Umbilical cord (tissue), 2 donors: Measurements from ENCODE around the gene MEX3A. TPM values are rescaled to one million over a fixed set of nuclear protein-coding genes. Genes with fewer than 3 reads are reported as not detected.
"Not testable (repeated sequence)": the region's sequence is repeated elsewhere in the genome, so short reads cannot be mapped to it uniquely, and the experiment has no call there.

Experiments
- DNase-seq: peaks from one replicate; pipeline ENCODE4 v3.0.0-alpha.2; 2015; ENCODE audit warnings: low spot score
- total RNA-seq: library from RNA; depleted of rRNA; stranded (reverse); fragments of >200 nt; gene quantifications from one replicate; pipeline ENCODE4 v1.2.3, GENCODE V29; 2014; ENCODE audit warnings: low replicate concordance; ENCODE audit not compliant: insufficient read depth

Gene MEX3A
- total RNA-seq, 1 donor from 2014 or later: 4.6 TPM

GRCh38 chr1:156118177-156118868 is 36.1 kb upstream of the MEX3A start:
- DNase-seq: no peak

DNA sequence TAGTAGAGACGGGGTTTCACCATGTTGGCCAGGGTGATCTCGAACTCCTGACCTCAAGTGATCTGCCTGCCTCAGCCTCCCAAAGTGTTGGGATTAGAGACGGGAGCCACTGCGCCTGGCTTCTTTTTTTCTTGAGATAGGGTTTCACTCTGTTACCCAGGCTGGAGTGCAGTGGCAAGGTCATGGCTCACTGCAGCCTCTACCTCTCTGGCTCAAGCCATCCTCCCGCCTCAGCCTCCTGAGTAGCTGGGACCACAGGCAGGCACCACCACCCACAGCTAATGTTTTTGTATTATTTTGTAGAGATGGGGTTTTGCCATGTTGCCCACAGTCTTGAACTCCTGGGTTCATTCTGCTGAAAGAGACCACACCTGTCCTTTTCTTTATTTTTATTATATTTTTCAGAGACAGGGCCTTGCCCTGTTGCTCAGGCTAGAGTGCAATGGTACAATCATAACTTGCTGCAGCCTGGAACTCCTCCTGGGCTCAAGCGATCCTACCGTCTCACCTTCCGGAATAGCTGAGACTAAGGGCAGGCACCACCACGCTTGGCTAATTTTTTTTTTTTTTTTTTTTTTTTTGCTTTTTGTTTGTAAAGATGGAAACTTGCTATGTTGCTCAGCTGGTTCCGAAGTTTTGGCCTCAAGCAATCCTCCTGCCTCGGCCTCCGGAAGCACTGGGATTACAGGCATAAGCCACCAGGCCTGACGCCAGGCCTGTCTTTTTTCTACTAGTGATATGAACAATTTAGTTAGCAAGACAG is 35.3 kb upstream of the MEX3A start:
- no peak for DNase-seq

DNA sequence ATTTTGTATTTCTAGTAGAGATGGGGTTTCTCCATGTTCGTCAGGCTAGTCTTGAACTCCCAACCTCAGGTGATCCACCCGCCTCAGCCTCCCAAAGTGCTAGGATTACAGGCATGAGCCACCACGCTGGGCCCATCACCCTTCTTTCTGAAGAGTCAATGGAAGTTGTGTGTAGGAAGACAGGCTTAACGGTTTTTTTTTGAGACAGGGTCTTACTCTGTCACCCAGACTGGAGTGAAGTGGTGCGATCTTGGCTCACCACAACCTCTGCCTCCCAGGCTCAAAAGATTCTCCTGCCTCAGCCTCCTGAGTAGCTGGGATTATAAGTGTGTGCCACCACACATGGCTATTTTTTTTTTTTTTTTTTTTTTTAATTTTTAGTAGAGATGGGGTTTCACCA is 34.5 kb upstream of the MEX3A start:
- DNase-seq: not testable (repeated sequence)

- DNase-seq: peak; percentile 84
Measured at GRCh38 chr1:156115514-156116374, 33.5 kb upstream of the MEX3A start.

- no peak for DNase-seq
Measured at GRCh38 chr1:156114919-156115513, 32.8 kb upstream of the MEX3A start.

DNA sequence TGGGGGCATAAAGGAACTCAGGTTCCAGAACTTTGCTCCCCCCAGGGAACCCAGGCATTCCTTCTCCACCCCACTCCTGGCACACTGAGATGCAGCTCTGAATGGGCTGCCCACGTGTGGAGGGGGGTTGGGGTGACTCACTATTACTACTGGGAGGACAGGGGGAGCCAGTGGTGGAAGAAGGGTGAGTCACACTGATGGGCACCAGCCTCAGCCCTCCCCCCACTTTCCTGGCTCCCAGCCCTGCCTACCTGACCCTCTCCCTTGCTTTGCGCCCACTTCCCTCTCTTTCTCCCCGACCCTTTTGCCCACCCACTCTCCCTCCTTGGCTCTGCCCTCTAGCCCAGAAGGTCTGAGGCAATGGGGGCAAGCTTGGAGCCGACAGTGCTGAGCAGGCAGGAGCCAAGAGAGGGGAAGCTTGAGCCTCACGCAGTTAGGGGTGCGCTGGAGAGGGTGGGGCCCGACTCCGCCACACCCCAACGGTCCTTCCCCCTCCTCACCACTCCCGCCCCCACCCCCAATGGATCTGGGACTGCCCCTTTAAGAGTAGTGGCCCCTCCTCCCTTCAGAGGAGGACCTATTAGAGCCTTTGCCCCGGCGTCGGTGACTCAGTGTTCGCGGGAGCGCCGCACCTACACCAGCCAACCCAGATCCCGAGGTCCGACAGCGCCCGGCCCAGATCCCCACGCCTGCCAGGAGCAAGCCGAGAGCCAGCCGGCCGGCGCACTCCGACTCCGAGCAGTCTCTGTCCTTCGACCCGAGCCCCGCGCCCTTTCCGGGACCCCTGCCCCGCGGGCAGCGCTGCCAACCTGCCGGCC is 32.0 kb upstream of the MEX3A start, which contains the start of gene LMNA:
TSS of gene LMNA (plus strand) at position 611 of the 818 bp plus-strand sequence. CDS start 208 bp downstream, outside the sequence.
- peak; percentile 95 for DNase-seq

- DNase-seq: peak; percentile 61
Measured at GRCh38 chr1:156113282-156113950, 31.2 kb upstream of the MEX3A start.

- no peak for DNase-seq
Measured at GRCh38 chr1:156112276-156113137, 30.2 kb upstream of the MEX3A start.

DNA sequence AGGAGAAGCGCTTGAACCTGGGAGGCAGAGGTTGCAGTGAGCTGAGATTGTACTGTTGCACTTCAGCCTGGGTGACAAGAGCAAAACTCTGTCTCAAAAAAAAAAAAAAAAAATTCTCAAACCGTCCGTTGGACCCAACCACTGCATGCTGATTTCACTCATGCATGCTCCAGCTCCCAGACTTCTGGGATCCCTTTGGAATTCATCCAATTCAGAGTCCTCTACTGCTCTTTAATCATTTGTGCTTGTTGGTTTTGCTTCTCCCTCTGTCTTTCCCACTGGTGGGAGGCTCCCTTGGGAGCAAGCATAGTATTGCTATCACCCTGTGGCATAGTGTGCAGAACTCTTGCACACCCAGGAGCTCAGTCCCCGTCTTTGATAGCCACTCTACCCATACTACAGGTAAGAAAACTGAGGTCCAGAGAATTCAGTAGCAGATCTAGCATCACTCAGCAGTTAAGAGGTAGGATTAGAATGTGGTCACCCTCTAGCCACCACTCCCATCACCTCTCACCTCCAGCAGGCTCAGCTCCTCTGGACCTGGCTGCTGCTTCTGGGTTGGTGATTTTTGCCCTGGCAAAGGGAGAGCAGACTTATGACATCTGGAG is 29.2 kb upstream of the MEX3A start:
- peak; percentile 51 for DNase-seq

GRCh38 chr1:156110252-156110651 is 28.0 kb upstream of the MEX3A start:
- DNase-seq: no peak

DNA sequence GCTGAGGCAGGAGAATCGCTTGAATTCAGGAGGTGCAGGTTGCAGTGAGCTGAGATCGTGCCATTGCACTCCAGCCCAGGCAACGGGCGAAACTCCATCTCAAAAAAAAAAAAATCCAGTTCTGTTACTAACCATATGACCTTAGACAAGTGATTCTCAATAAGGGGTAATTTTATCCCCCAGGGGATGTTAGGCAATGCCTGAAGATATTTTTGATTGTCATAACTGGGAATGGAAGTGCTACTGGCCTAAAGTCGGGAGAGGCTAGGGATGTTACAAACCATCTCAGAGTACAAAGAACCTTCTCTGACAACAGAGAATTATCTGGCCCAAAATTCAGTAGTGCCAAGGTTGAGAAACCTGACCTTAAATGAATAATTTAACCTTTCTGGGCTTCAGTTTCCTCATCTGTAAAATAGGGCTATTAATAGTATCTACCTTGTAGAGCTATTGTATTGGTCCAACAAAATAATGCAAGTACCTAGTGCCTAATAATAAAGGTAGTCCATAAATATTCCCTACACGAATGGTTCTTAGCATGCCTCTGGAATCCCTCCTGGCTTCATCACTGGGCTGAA is 26.5 kb upstream of the MEX3A start:
- no peak for DNase-seq

DNA sequence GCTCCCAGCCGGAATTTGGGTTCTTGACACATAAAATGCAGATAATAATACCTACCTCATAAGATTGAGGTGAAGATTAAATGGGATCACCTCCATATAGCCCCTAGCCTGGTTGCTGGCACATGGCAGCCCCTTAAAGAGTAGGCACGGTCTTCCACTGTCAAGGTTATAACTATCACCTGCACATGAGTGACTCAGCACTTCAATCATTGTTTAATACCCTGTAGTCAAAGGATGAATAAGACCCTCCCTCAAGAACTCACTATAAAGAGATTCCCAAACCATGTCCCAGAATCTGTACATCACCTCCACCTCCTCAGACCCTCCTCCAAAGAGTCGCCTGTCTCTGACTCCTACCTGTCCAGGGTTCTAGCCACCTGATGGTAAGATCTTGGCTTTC is 25.8 kb upstream of the MEX3A start:
- DNase-seq: no peak

DNA sequence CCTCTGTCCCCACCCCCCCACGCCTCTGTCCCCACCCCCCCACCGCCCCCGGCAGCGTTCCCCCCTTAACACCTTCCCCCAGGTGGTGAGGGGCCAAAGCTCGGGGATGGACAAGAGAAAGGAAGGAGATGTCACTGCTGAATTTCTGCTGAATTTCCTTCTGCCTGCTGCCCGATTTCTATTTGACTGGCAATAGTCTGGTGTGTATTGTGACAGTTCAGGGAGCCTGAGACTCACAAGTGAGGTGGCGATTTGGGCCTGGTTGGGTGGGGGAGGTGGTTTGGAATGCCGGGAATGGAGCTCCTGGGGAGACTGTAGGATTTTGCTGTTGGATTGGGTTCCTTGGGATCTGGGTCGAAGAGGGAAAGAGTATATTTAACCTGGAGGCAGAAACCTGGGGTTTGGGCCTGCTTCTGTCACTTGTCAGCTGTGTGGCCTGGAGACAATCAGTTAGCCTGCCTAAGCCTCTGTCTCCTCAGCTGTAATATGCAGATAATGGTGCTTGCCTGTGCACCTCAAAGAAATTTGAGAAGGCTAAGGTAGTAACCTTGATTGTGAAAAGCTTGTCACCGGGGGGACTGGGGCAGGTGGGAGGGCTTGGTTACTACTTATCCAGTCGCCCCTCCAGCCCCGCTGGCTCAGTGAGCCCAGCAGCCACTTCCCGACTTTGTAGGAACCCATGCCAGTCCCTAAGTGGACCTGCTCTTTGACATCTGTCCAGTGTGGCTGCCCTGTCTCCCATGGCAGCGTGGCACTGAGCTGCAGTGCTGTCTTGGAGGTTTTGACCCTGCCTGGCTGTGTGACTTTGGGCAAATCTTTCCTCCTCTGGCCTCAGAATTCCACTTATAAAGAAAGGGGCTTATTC is 24.6 kb upstream of the MEX3A start:
- DNase-seq: no peak

- DNase-seq: peak; percentile 89
Measured at GRCh38 chr1:156104861-156105832, 22.9 kb upstream of the MEX3A start.

DNA sequence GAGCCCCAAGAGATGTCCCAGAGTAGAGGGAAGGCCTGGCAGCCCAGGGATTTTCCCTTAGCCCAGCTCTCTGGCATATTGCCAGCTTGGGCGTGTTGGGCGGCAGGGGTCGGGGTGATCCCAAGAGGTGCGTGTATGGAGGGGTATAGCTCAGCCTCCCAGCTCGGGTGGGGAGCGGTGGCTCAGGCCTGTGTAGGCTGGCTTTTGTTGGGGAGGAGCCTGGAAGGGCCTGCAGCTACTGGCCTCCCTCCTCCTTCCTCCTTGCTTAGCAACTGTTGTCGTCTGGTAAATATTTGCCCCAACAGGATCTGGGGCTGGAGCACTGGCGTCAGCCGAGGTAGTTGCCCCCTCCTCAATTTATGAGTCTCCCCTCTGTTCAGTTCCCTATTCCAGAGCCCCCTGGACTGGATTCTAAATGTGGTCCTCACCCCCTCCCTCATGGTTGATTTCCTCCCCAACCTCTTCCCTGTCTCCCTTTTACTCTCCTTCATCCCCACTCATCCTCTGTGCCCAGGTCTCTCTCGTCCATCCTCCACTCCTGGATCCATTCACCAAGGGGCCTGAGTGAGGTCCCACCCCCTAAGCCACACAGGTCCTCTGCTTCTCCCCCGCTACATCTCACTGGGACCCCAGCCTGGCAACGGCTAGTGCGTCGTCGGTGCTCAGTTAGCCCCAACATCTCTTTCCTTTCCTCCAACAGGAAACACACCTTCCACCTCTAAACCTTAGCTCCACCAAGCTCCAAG is 22.0 kb upstream of the MEX3A start:
- DNase-seq: peak; percentile 97
